HG03439 (cell line): ENCODE results near the gene ZNF608.

Source experiments
- ATAC-seq: cut with Tn5 transposase; IDR thresholded peaks from one replicate; pipeline ENCODE4 v1.9.1; 2021; ENCODE audit warnings: mild to moderate bottlenecking, moderate library complexity; ENCODE audit not compliant: unreplicated experiment

The ZNF608 gene

GRCh38 chr5:124745928-124746915, at the start of gene ZNF608:
ZNF608 (minus strand) TSS chr5:124746639; CDS start chr5:124744989, 1,650 bp downstream.
- ATAC-seq = no peak

DNA sequence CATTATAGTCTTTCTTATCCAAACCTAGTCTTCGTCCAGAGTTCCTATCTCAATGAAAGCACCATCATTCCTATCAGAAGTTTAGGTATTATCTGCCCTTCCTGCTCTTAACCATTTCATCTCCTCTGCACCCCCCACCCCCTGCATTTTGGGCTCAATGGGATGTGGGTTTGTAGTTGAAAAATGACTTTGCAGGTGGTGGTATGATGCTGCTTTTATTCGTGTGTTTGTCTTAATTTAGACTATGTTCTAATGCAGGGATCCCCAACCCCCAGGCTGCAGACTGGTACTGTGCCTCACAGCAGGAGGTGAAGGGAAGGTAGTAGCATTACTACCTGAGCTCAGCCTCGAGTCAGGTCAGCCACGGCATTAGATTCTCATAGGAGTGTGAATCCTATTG, 49.4 kb upstream of the ZNF608 start:
- ATAC-seq = no peak

DNA sequence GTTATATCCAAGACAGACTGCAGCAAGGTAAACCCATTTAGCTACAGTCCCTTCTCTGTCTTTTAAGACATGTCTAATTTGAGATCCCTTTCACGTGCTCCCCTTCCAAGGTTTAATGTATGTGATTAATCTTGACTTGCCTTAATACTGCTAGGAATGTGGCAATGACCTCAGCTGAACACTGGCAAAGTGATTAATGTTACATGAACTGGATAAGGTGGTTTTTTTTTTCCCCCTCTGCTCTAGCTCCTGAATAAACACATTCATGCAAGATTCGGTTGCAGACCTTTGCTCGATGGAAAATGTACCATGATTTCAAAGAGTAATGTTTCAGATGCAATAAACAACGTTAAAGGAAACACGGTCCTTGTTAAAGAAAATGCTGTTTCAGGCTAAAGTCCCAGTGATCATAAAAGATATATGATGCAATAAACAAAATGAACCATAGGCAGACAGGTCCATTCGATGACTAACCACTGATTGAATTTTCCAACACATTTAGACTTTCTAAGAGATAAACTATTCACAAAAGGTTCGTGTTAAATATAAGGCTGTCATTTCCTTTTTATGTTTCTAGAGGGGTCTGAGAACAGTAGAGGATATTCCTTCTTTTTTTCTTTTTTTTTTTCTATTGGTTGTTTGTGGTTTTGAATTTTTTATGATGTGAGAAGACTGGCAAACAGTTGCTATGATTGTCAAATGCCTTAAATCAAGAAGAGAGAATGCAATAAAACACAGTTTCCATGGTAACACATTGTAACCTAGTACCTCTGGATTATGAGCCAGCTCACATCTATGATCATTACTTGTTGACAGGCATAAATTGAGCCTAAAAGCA, 44.7 kb upstream of the ZNF608 start:
- no peak for ATAC-seq

DNA sequence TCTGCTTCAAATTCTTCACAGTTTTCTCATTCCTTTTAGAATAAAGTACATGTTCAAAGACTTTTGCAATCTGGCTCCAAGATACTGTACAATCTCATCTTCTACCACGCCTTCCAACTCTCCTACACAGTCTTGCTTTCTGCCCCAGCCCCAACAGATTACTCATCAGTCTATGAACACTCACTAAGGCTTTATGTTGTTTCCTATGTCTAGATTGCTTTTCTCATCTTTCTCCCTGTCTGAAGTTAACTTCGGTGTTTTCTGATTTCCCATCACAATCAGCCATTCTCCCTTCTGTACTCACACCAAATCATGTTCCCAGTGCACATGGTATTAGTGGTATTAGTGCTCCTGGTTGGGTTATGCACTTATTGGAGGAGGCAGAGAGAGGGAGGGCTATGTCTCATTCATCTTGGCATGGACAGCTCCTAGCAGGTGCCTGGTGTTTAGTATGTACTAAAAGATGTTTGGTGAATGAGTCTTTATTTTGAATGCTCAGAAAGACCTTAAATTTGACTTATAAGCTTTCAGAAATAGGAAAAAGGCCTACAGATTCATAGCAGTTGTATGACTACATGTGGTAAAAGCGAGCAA, 44.0 kb upstream of the ZNF608 start:
- ATAC-seq = no peak

- ATAC-seq = no peak
These were observed 42.7 kb upstream of the ZNF608 start for GRCh38 chr5:124789104-124789605.

DNA sequence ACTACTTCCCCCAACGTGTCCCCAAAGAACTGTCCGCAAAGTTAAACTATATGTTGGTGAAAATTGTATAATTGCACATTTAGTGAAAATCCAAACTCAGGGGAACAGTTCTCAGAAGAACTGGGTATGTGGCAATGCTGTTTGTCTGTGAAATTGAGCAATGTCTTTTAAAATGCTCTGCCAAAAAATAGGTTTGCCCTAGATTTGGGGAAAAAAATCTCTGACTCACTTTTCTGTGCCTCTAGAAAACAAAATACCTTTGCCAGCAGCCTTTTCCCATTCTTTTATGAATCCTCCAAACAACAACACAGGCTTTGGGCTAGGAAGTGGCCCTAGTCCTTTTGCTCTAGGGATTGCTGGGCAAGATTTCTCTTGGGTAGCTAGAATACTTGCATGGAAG, 37.4 kb upstream of the ZNF608 start:
- no peak for ATAC-seq

DNA sequence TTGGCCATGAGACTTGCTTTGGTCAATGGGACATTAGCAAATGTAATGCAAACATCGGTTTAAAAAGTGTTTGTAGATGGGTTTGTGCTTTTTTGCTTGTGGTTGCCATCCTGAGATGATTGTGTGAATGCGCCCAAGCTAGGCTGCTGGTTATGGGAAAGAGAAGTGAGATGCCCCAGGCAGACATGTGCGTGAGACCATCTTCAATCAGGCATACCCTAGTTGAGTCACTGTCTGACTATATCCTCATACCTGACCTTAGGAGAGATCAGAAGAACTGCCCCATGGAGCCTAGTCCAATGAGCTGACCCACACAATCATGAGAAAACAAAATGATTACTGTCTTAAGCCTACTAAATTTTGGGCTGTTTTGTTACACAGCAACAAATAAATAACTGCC, 36.8 kb upstream of the ZNF608 start:
- ATAC-seq = no peak

- ATAC-seq = no peak
These were observed 35.8 kb upstream of the ZNF608 start for GRCh38 chr5:124782262-124782661.

- ATAC-seq = no peak
These were observed 33.6 kb upstream of the ZNF608 start for GRCh38 chr5:124780011-124780410.

DNA sequence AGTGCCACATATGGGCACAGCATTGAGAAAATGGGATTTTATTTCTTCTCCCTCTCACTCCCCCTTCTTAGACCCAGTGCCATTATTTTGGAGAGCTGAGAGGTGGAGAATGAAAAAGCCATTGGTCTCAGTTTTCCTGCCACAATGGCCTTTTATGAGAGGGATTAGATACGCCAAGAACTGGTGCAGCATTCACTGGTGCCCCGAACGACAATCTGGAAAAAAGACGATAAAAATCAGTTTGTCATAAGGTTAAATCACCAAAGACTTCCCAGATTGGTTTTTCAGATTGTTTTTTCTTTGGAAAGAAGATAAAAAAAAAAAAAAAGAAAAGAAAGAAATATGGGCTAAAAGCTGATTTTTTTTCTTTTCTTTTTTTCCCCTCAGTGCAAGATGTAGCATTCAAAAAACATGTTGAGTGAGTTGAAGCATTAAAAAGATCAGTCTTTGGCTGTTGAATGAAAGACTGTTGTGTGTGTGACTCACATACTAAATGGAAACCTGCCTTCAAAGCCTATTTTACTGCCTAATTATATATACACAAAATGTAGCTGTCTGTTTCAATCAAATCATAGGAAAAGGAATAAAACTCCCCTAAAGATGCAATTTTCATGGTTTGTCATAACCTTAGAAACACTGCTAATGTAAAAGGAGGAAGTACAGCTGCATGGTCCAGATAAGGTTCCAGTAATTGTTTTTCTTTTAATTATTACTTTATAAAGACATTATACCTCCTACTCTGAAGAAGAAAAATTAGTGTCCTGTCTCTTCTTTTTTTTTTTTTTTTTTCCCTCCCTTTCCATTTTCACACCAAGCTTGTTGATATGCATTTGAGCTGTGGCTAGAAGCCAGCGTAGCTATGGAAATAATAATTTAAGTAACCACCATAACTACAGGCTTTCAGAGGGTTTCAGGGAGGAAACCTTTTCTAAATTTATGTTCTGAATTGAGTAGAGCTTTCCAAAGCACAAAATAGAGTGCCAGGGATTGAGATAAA, 27.2 kb upstream of the ZNF608 start:
- no peak for ATAC-seq

GRCh38 chr5:124772457-124773200, 26.2 kb upstream of the ZNF608 start:
- ATAC-seq = no peak

DNA sequence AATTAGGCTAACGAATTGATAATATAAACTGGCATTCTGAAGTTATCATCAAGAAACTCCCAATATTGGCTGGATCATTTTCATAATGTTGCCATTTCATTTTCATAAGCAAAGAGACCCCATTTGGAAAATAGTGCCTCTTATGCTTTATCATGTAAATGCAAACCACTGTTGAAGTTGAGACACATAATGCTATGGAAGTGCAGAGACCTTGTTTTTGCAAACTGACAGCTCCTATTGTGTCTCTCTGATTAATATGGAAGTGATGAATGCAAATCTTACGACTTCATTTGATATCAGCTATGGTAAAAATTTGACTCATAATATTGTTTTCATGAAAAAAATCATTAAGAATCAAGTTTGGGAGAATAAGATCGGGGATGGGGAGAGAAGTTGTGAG, 25.3 kb upstream of the ZNF608 start:
- no peak for ATAC-seq

DNA sequence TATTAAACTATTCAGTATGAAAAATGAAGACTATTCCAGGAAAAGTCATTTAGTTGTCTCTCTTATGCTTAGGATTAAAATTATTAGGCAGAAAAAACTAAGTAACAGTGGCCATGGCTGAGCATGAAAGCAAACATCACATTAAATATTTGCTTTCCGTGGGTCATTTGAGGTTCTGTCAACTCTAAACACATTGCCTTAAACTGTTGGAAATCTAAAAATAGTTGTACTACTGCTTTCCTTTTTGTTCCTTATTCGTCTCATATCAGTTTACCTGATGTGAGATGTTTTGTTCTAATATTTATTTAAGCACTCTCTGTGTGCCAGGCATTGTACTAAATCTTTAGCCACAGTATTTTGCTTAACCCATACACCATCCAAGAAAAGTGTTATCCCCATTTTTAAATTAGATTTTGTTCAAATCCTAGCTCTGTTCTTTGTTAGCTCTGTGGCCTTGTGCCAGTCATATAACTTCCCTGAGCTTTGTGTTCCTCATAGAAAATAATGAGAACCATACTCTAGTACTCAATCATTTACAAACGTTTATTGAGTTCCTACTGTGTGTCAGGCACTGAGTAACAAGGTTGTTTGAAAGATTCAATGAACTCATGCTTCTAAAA, 18.7 kb upstream of the ZNF608 start:
- no peak for ATAC-seq

GRCh38 chr5:124764585-124764984, 18.1 kb upstream of the ZNF608 start:
- ATAC-seq = no peak

- ATAC-seq = no peak
These were observed 14.6 kb upstream of the ZNF608 start for GRCh38 chr5:124761010-124761409.

DNA sequence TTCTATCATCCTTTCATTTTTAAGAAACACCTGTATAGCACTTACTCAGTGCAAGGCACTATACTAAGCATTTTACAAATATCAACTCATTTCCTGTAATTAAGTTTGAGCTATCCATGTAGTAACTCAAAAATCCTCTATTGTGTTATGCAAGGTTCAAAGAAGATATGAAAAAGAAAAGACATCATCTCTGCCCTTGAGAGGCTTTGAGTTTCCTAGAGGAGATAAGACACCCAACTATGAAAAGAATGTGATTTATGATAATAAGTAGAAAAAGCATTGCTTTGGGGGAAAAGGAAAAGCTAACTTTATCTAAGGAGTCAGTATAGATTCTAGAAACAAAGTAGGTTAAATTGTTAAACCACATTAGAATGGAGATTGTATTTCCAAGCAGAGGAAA, 14.2 kb upstream of the ZNF608 start:
- no peak for ATAC-seq

DNA sequence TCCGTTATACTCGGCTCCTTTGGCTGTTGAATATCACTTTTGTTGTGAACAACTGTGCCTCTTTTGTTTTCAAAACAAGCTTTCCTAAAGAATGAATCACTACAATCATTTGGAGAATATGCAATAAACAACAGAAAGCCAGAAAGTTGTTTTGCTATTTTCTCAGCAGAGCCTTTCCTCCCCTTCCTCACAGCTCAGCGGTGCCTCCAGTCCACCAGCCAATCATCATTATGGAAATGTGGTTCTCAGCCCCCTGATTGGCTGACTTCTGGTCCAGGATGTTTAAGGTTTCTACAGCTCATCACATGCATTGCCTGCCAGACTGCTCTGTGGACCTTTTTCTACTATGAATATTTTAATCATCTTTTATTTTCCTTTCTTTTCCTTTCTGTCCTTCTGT, 9.1 kb upstream of the ZNF608 start:
- ATAC-seq = no peak

DNA sequence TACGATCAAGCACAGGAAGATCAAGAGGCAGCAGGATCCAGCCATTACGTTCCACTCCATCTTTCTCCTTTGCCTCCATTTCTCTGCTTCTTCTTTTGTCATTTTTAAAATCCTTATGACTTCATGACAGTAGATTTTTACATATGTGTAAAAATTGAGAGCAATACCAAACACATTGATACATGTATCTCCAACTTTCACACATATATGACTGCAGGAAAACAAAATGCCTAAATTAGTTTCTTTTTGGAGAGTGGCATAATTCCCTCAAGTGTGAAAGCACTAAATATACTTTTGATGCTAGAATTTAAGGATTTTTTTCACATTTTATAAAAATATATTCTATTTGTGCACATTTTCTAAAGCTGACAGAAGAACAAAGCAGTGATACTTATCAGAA, 8.6 kb upstream of the ZNF608 start:
- no peak for ATAC-seq
